Stimulated activated naive CD8-positive, alpha-beta T cell treated with anti-CD3 and anti-CD28 coated beads, Interleukin-15, Interleukin-2, amounts not matched to agents 100 ng/mL and 50 ng/mL, for 24 hours (primary cell): ENCODE results near the gene ARHGEF17.
"Not testable (repeated sequence)": the region's sequence is repeated elsewhere in the genome, so short reads cannot be mapped to it uniquely, and the experiment has no call there.

ENCODE experiments used
- H3K27ac Mint-ChIP-seq: one replicate; pipeline ENCODE4 v1.8.0; 2021; ENCODE audit warnings: mild to moderate bottlenecking, mixed read lengths
- H3K27me3 Mint-ChIP-seq: one replicate; pipeline ENCODE4 v1.8.0; 2021; ENCODE audit warnings: mixed read lengths
- H3K36me3 Mint-ChIP-seq: one replicate; pipeline ENCODE4 v1.8.0; 2021; ENCODE audit warnings: low read depth, mixed read lengths
- H3K4me1 Mint-ChIP-seq: one replicate; pipeline ENCODE4 v1.8.0; 2021; ENCODE audit warnings: low read depth, mixed read lengths
- H3K4me3 Mint-ChIP-seq: one replicate; pipeline ENCODE4 v1.8.0; 2021; ENCODE audit warnings: mild to moderate bottlenecking, mixed read lengths
- H3K9me3 Mint-ChIP-seq: one replicate; pipeline ENCODE4 v1.8.0; 2021; ENCODE audit warnings: mixed read lengths

ARHGEF17 gene

GRCh38 chr11:73270016-73270854 is 37.8 kb upstream of the ARHGEF17 start:
- H3K4me3 Mint-ChIP-seq, result no peak overlapping the region
- no peaks in the 10 kb centered on the region for H3K36me3 Mint-ChIP-seq
- H3K27me3 Mint-ChIP-seq, result peaks cover 14% of the 10 kb centered on the region
- H3K9me3 Mint-ChIP-seq, result no peaks in the 10 kb centered on the region
- H3K27ac Mint-ChIP-seq, result no peak overlapping the region
- no peaks in the 10 kb centered on the region for H3K4me1 Mint-ChIP-seq

GRCh38 chr11:73270855-73271477 is 37.1 kb upstream of the ARHGEF17 start:
- H3K27me3 Mint-ChIP-seq, result peaks cover 8% of the 10 kb centered on the region
- H3K4me3 Mint-ChIP-seq, result no peak overlapping the region
- H3K4me1 Mint-ChIP-seq, result no peaks in the 10 kb centered on the region
- no peak overlapping the region for H3K27ac Mint-ChIP-seq
- H3K36me3 Mint-ChIP-seq, result no peaks in the 10 kb centered on the region
- H3K9me3 Mint-ChIP-seq, result no peaks in the 10 kb centered on the region

GRCh38 chr11:73271478-73271865 is 36.6 kb upstream of the ARHGEF17 start:
- not testable (repeated sequence) for H3K9me3 Mint-ChIP-seq, H3K27ac Mint-ChIP-seq, H3K4me1 Mint-ChIP-seq, H3K4me3 Mint-ChIP-seq, H3K27me3 Mint-ChIP-seq, H3K36me3 Mint-ChIP-seq

GRCh38 chr11:73271936-73272679 is 36.0 kb upstream of the ARHGEF17 start, which contains the start of gene P2RY6:
Gene P2RY6, plus strand, starts transcription at chr11:73272338. Its CDS starts 24,181 bp downstream, at chr11:73296519.
- Mint-ChIP-seq H3K4me3 (no peak within 1 kb of the TSS), H3K4me1 (no peaks in the 10 kb centered on the region), H3K27me3 (no peaks in the 10 kb centered on the region), H3K9me3 (no peaks in the 10 kb centered on the region), H3K36me3 (no peaks in the 10 kb centered on the region), H3K27ac (no peak within 1 kb of the TSS)

- no peaks in the 10 kb centered on the region for H3K36me3 Mint-ChIP-seq
- H3K4me3 Mint-ChIP-seq, result no peak overlapping the region
- no peaks in the 10 kb centered on the region for H3K4me1 Mint-ChIP-seq
- H3K27ac Mint-ChIP-seq, result no peak overlapping the region
- no peaks in the 10 kb centered on the region for H3K27me3 Mint-ChIP-seq
- H3K9me3 Mint-ChIP-seq, result no peaks in the 10 kb centered on the region
These were observed 35.4 kb upstream of the ARHGEF17 start for GRCh38 chr11:73272680-73273038.

- H3K4me1 Mint-ChIP-seq, result no peaks in the 10 kb centered on the region
- no peak overlapping the region for H3K27ac Mint-ChIP-seq
- no peaks in the 10 kb centered on the region for H3K36me3 Mint-ChIP-seq
- no peaks in the 10 kb centered on the region for H3K9me3 Mint-ChIP-seq
- no peaks in the 10 kb centered on the region for H3K27me3 Mint-ChIP-seq
- no peak overlapping the region for H3K4me3 Mint-ChIP-seq
These were observed 34.7 kb upstream of the ARHGEF17 start for GRCh38 chr11:73273222-73273895.

- H3K9me3 Mint-ChIP-seq, H3K4me3 Mint-ChIP-seq, H3K4me1 Mint-ChIP-seq, H3K36me3 Mint-ChIP-seq, H3K27me3 Mint-ChIP-seq, H3K27ac Mint-ChIP-seq: not testable (repeated sequence)
These were observed 33.9 kb upstream of the ARHGEF17 start for GRCh38 chr11:73274191-73274590.

GRCh38 chr11:73274722-73275380 is 33.2 kb upstream of the ARHGEF17 start:
- Mint-ChIP-seq H3K27ac (no peak overlapping the region), H3K4me3 (no peak overlapping the region), H3K36me3 (no peaks in the 10 kb centered on the region), H3K4me1 (no peaks in the 10 kb centered on the region), H3K27me3 (no peaks in the 10 kb centered on the region), H3K9me3 (no peaks in the 10 kb centered on the region)

- Mint-ChIP-seq H3K27me3 (no peaks in the 10 kb centered on the region), H3K9me3 (no peaks in the 10 kb centered on the region), H3K4me1 (no peaks in the 10 kb centered on the region), H3K36me3 (no peaks in the 10 kb centered on the region), H3K27ac (no peak overlapping the region), H3K4me3 (no peak overlapping the region)
These were observed 32.7 kb upstream of the ARHGEF17 start for GRCh38 chr11:73275381-73275750.

- Mint-ChIP-seq H3K4me1 (no peaks in the 10 kb centered on the region), H3K4me3 (no peak overlapping the region), H3K9me3 (no peaks in the 10 kb centered on the region), H3K36me3 (no peaks in the 10 kb centered on the region), H3K27ac (no peak overlapping the region), H3K27me3 (no peaks in the 10 kb centered on the region)
These were observed 30.6 kb upstream of the ARHGEF17 start for GRCh38 chr11:73277467-73277866.

GRCh38 chr11:73280626-73281025 is 27.4 kb upstream of the ARHGEF17 start:
- Mint-ChIP-seq H3K4me1 (no peaks in the 10 kb centered on the region), H3K36me3 (no peaks in the 10 kb centered on the region), H3K9me3 (no peaks in the 10 kb centered on the region), H3K27ac (no peak overlapping the region), H3K4me3 (no peak overlapping the region), H3K27me3 (no peaks in the 10 kb centered on the region)

GRCh38 chr11:73281201-73281741 is 26.8 kb upstream of the ARHGEF17 start:
- Mint-ChIP-seq H3K4me1 (no peaks in the 10 kb centered on the region), H3K4me3 (no peak overlapping the region), H3K27ac (no peak overlapping the region), H3K9me3 (no peaks in the 10 kb centered on the region), H3K36me3 (no peaks in the 10 kb centered on the region), H3K27me3 (no peaks in the 10 kb centered on the region)

- Mint-ChIP-seq H3K36me3 (no peaks in the 10 kb centered on the region), H3K27ac (no peak overlapping the region), H3K4me1 (no peaks in the 10 kb centered on the region), H3K9me3 (no peaks in the 10 kb centered on the region), H3K27me3 (no peaks in the 10 kb centered on the region), H3K4me3 (no peak overlapping the region)
These were observed 26.0 kb upstream of the ARHGEF17 start for GRCh38 chr11:73281796-73282660.
